BLaER1 (cell line): Measurements from ENCODE around the gene PRKN.

Experiments
- H3K27ac ChIP-seq: shearing (Covaris generic); formaldehyde crosslinking; 2 replicates; pipeline ENCODE4 v1.8.1; 2022
- H3K27me3 ChIP-seq: shearing (Covaris generic); formaldehyde crosslinking; 2 replicates; pipeline ENCODE4 v1.8.1; 2022
- H3K36me3 ChIP-seq: shearing (Covaris generic); formaldehyde crosslinking; 2 replicates; pipeline ENCODE4 v1.8.1; 2022
- H3K4me1 ChIP-seq: shearing (Covaris generic); formaldehyde crosslinking; 2 replicates; pipeline ENCODE4 v1.8.1; 2022
- H3K4me2 ChIP-seq: shearing (Covaris generic); formaldehyde crosslinking; 2 replicates; pipeline ENCODE4 v1.8.1; 2022
- H3K4me3 ChIP-seq: shearing (Covaris generic); formaldehyde crosslinking; 2 replicates; pipeline ENCODE4 v1.8.1; 2022
- H3K9ac ChIP-seq: shearing (Covaris generic); formaldehyde crosslinking; 2 replicates; pipeline ENCODE4 v1.8.1; 2022
- H3K9me3 ChIP-seq: shearing (Covaris generic); formaldehyde crosslinking; 2 replicates; pipeline ENCODE4 v1.8.1; 2022
- H4K20me1 ChIP-seq: shearing (Covaris generic); formaldehyde crosslinking; 2 replicates; pipeline ENCODE4 v1.8.1; 2022
- Cebpa-rat ChIP-seq: shearing (Covaris generic); IDR thresholded peaks from 2 replicates; pipeline ENCODE4 v1.8.1; 2022

The PRKN gene

GRCh38 chr6:162702446-162702845 lies 25.1 kb downstream of the PRKN start:
- no peaks in the 10 kb centered on the region for H4K20me1 ChIP-seq
- no peaks in the 10 kb centered on the region for H3K36me3 ChIP-seq
- no peak overlapping the region for H3K9ac ChIP-seq
- TF ChIP-seq Cebpa-rat, result no peak
- no peaks in the 10 kb centered on the region for H3K9me3 ChIP-seq
- H3K27ac ChIP-seq, result no peak overlapping the region
- no peak overlapping the region for H3K4me3 ChIP-seq
- H3K4me1 ChIP-seq, result peaks cover 18% of the 10 kb centered on the region
- H3K27me3 ChIP-seq, result no peaks in the 10 kb centered on the region
- no peak overlapping the region for H3K4me2 ChIP-seq

GRCh38 chr6:162701551-162701950 lies 26.0 kb downstream of the PRKN start:
- no peaks in the 10 kb centered on the region for H3K36me3 ChIP-seq
- H3K4me1 ChIP-seq, result peaks cover 16% of the 10 kb centered on the region
- TF ChIP-seq Cebpa-rat, result no peak
- no peaks in the 10 kb centered on the region for H3K9me3 ChIP-seq
- H3K4me3 ChIP-seq, result no peak overlapping the region
- no peak overlapping the region for H3K27ac ChIP-seq
- H3K9ac ChIP-seq, result no peak overlapping the region
- H3K27me3 ChIP-seq, result no peaks in the 10 kb centered on the region
- no peaks in the 10 kb centered on the region for H4K20me1 ChIP-seq
- H3K4me2 ChIP-seq, result no peak overlapping the region

GRCh38 chr6:162700966-162701365 lies 26.6 kb downstream of the PRKN start:
- TF ChIP-seq Cebpa-rat, result no peak
- no peaks in the 10 kb centered on the region for H3K36me3 ChIP-seq
- no peak overlapping the region for H3K4me3 ChIP-seq
- peaks cover 10% of the 10 kb centered on the region for H3K4me1 ChIP-seq
- H3K9me3 ChIP-seq, result no peaks in the 10 kb centered on the region
- no peak overlapping the region for H3K4me2 ChIP-seq
- H3K27ac ChIP-seq, result no peak overlapping the region
- no peaks in the 10 kb centered on the region for H3K27me3 ChIP-seq
- H4K20me1 ChIP-seq, result no peaks in the 10 kb centered on the region
- no peak overlapping the region for H3K9ac ChIP-seq

- no peak overlapping the region for H3K4me2 ChIP-seq
- no peaks in the 10 kb centered on the region for H3K36me3 ChIP-seq
- no peak overlapping the region for H3K4me3 ChIP-seq
- no peak overlapping the region for H3K27ac ChIP-seq
- H3K27me3 ChIP-seq, result no peaks in the 10 kb centered on the region
- H4K20me1 ChIP-seq, result no peaks in the 10 kb centered on the region
- H3K9ac ChIP-seq, result no peak overlapping the region
- TF ChIP-seq Cebpa-rat, result no peak
- no peaks in the 10 kb centered on the region for H3K9me3 ChIP-seq
- no peaks in the 10 kb centered on the region for H3K4me1 ChIP-seq
Observed at GRCh38 chr6:162699961-162700360, 27.6 kb downstream of the PRKN start.

- Histone ChIP-seq H3K9me3 (no peaks in the 10 kb centered on the region), H3K4me3 (no peak overlapping the region), H3K9ac (no peak overlapping the region), H3K4me2 (no peak overlapping the region), H3K36me3 (no peaks in the 10 kb centered on the region), H3K27me3 (no peaks in the 10 kb centered on the region), H3K27ac (no peak overlapping the region), H3K4me1 (no peaks in the 10 kb centered on the region), H4K20me1 (no peaks in the 10 kb centered on the region)
- no peak for TF ChIP-seq Cebpa-rat
Observed at GRCh38 chr6:162698440-162698839, 29.1 kb downstream of the PRKN start.

GRCh38 chr6:162697872-162698403 lies 29.6 kb downstream of the PRKN start:
- Histone ChIP-seq H3K9me3 (no peaks in the 10 kb centered on the region), H3K4me2 (no peak overlapping the region), H3K4me1 (no peaks in the 10 kb centered on the region), H4K20me1 (no peaks in the 10 kb centered on the region), H3K27me3 (no peaks in the 10 kb centered on the region), H3K36me3 (no peaks in the 10 kb centered on the region), H3K4me3 (no peak overlapping the region), H3K27ac (no peak overlapping the region), H3K9ac (no peak overlapping the region)
- no peak for TF ChIP-seq Cebpa-rat

GRCh38 chr6:162690158-162690557 lies 37.4 kb downstream of the PRKN start:
- no peaks in the 10 kb centered on the region for H3K9me3 ChIP-seq
- TF ChIP-seq Cebpa-rat, result no peak
- H3K9ac ChIP-seq, result no peak overlapping the region
- no peak overlapping the region for H3K4me2 ChIP-seq
- H3K36me3 ChIP-seq, result no peaks in the 10 kb centered on the region
- no peak overlapping the region for H3K4me3 ChIP-seq
- no peaks in the 10 kb centered on the region for H3K4me1 ChIP-seq
- H4K20me1 ChIP-seq, result no peaks in the 10 kb centered on the region
- no peaks in the 10 kb centered on the region for H3K27me3 ChIP-seq
- no peak overlapping the region for H3K27ac ChIP-seq

GRCh38 chr6:162688751-162689345 lies 38.7 kb downstream of the PRKN start:
- TF ChIP-seq Cebpa-rat, result no peak
- no peak overlapping the region for H3K9ac ChIP-seq

GRCh38 chr6:162685586-162685985 lies 42.0 kb downstream of the PRKN start:
- Histone ChIP-seq H3K4me2 (no peak overlapping the region), H3K36me3 (no peaks in the 10 kb centered on the region), H3K27me3 (no peaks in the 10 kb centered on the region), H3K27ac (no peak overlapping the region), H3K9me3 (no peaks in the 10 kb centered on the region), H3K4me3 (no peak overlapping the region), H4K20me1 (no peaks in the 10 kb centered on the region), H3K9ac (no peak overlapping the region), H3K4me1 (no peaks in the 10 kb centered on the region)
- no peak for TF ChIP-seq Cebpa-rat

More at GRCh38 chr6:162688751-162689345, 38.7 kb downstream of the PRKN start:
- Histone ChIP-seq H3K27ac (no peak overlapping the region), H3K36me3 (no peaks in the 10 kb centered on the region), H3K4me3 (no peak overlapping the region), H4K20me1 (no peaks in the 10 kb centered on the region), H3K27me3 (no peaks in the 10 kb centered on the region), H3K4me2 (no peak overlapping the region), H3K4me1 (no peaks in the 10 kb centered on the region), H3K9me3 (no peaks in the 10 kb centered on the region)

- no peaks in the 10 kb centered on the region for H3K4me1 ChIP-seq
- H3K4me2 ChIP-seq, result no peak overlapping the region
- H3K4me3 ChIP-seq, result no peak overlapping the region
- H3K27ac ChIP-seq, result no peak overlapping the region
- no peaks in the 10 kb centered on the region for H3K9me3 ChIP-seq
- no peak overlapping the region for H3K9ac ChIP-seq
- no peak for TF ChIP-seq Cebpa-rat
- H3K27me3 ChIP-seq, result no peaks in the 10 kb centered on the region
- no peaks in the 10 kb centered on the region for H3K36me3 ChIP-seq
- no peaks in the 10 kb centered on the region for H4K20me1 ChIP-seq
Observed at GRCh38 chr6:162684961-162685360, 42.6 kb downstream of the PRKN start.

GRCh38 chr6:162684052-162684451 lies 43.5 kb downstream of the PRKN start:
- H3K36me3 ChIP-seq, result no peaks in the 10 kb centered on the region
- H3K9me3 ChIP-seq, result no peaks in the 10 kb centered on the region
- no peaks in the 10 kb centered on the region for H3K4me1 ChIP-seq
- no peak for TF ChIP-seq Cebpa-rat
- H3K9ac ChIP-seq, result no peak overlapping the region
- no peaks in the 10 kb centered on the region for H3K27me3 ChIP-seq
- H3K4me2 ChIP-seq, result no peak overlapping the region
- no peak overlapping the region for H3K4me3 ChIP-seq
- no peaks in the 10 kb centered on the region for H4K20me1 ChIP-seq
- H3K27ac ChIP-seq, result no peak overlapping the region
